Loucy (cell line): ENCODE data around the gene PAGE4.
A peak's percentile ranks its signal among the peaks of the same experiment; 100 is the strongest.

Source experiments
- H2AFZ ChIP-seq: fragments of 200-600 bp; sonication (generic); 2 replicates; pipeline ENCODE4 v1.6.0; 2016; ENCODE audit warnings: antibody characterized with exemption, mild to moderate bottlenecking, low read length, moderate library complexity
- H3F3A ChIP-seq: fragments of 200-600 bp; 2 replicates; pipeline ENCODE4 v1.6.0; 2016; ENCODE audit warnings: antibody characterized with exemption, low read depth, mild to moderate bottlenecking
- H3K27me3 ChIP-seq: fragments of 200-600 bp; sonication (generic); 2 replicates; pipeline ENCODE4 v1.6.1; 2014; ENCODE audit warnings: low read length, mild to moderate bottlenecking; ENCODE audit not compliant: insufficient read depth, poor library complexity, severe bottlenecking
- H3K36me3 ChIP-seq: fragments of 200-600 bp; sonication (generic); 2 replicates; pipeline ENCODE4 v1.6.1; 2016; ENCODE audit warnings: low read length; ENCODE audit not compliant: insufficient read depth
- H3K4me1 ChIP-seq: fragments of 200-600 bp; sonication (generic); 2 replicates; pipeline ENCODE4 v1.5.1; 2014; ENCODE audit warnings: low read length, mild to moderate bottlenecking; ENCODE audit not compliant: insufficient read depth, poor library complexity, severe bottlenecking
- H3K4me2 ChIP-seq: fragments of 200-600 bp; sonication (generic); 2 replicates; pipeline ENCODE4 v1.6.0; 2014; ENCODE audit warnings: antibody characterized with exemption, low read length, low read depth, mild to moderate bottlenecking; ENCODE audit not compliant: poor library complexity, severe bottlenecking
- H3K4me3 ChIP-seq: fragments of 200-600 bp; sonication (generic); 2 replicates; pipeline ENCODE4 v1.5.1; 2014; ENCODE audit warnings: low read length, mild to moderate bottlenecking, mixed read lengths; ENCODE audit not compliant: poor library complexity, severe bottlenecking
- H3K79me2 ChIP-seq: fragments of 200-600 bp; sonication (generic); 2 replicates; pipeline ENCODE4 v1.6.1; 2014; ENCODE audit warnings: low read length; ENCODE audit not compliant: insufficient read depth
- H3K9ac ChIP-seq: fragments of 200-600 bp; sonication (generic); 2 replicates; pipeline ENCODE4 v1.6.0; 2014; ENCODE audit warnings: mild to moderate bottlenecking, low read depth, low read length, moderate library complexity; ENCODE audit not compliant: poor library complexity, severe bottlenecking
- H3K9me2 ChIP-seq: fragments of 200-600 bp; sonication (generic); replicated peaks from 2 replicates; pipeline ENCODE4 v1.6.1; 2016; ENCODE audit warnings: low read depth, low read length, mixed read lengths
- H3K9me3 ChIP-seq: fragments of 200-600 bp; sonication (generic); 2 replicates; pipeline ENCODE4 v1.6.1; 2014; ENCODE audit warnings: mild to moderate bottlenecking, antibody characterized with exemption, low read length, low read depth; ENCODE audit not compliant: insufficient read depth
- H4K20me1 ChIP-seq: fragments of 200-600 bp; sonication (generic); 2 replicates; pipeline ENCODE4 v1.6.0; 2014; ENCODE audit warnings: antibody characterized with exemption, low read length, mild to moderate bottlenecking; ENCODE audit not compliant: insufficient read depth, poor library complexity, severe bottlenecking
- EZH2phosphoT487 ChIP-seq: fragments of 200-600 bp; IDR thresholded peaks from 2 replicates; pipeline ENCODE4 v1.6.1; 2018; ENCODE audit warnings: antibody characterized with exemption, mild to moderate bottlenecking, moderate library complexity, borderline replicate concordance
- TF ChIP-seq, protein P1 (sequence below): fragments of 200-600 bp; sonication (generic); conservative IDR thresholded peaks from 2 replicates; pipeline ENCODE4 v1.5.1; 2014; ENCODE audit warnings: mild to moderate bottlenecking, antibody characterized with exemption, low read length

Gene PAGE4

DNA sequence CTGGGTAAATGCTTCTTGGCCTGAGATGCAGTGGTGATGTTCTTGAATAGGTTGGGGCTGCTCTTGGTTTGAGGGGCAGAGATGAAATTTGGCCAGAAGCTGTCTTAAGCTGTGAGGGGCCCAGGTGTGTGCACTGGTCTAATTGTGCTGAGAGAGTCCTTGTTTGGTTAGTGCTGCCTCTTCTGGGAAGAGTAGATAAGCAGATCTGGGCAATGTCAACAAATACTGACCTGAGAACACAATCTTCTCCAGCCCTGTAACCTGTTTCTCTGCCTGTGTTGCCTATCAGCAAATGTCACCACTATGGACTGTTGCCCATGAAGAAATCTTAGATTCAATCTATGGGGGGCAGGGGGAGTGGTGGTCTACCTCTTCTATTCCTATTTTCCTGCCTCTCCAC lies 33.0 kb downstream of the PAGE4 start:
- no peak overlapping the region for H2AFZ ChIP-seq
- H4K20me1 ChIP-seq: no peaks in the 10 kb centered on the region
- no peaks in the 10 kb centered on the region for H3K9me2 ChIP-seq
- no peak overlapping the region for H3K4me3 ChIP-seq
- H3K27me3 ChIP-seq: no peaks in the 10 kb centered on the region
- no peak for TF ChIP-seq EZH2phosphoT487
- TF ChIP-seq, protein P1, sequence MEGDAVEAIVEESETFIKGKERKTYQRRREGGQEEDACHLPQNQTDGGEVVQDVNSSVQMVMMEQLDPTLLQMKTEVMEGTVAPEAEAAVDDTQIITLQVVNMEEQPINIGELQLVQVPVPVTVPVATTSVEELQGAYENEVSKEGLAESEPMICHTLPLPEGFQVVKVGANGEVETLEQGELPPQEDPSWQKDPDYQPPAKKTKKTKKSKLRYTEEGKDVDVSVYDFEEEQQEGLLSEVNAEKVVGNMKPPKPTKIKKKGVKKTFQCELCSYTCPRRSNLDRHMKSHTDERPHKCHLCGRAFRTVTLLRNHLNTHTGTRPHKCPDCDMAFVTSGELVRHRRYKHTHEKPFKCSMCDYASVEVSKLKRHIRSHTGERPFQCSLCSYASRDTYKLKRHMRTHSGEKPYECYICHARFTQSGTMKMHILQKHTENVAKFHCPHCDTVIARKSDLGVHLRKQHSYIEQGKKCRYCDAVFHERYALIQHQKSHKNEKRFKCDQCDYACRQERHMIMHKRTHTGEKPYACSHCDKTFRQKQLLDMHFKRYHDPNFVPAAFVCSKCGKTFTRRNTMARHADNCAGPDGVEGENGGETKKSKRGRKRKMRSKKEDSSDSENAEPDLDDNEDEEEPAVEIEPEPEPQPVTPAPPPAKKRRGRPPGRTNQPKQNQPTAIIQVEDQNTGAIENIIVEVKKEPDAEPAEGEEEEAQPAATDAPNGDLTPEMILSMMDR: no peak
- no peaks in the 10 kb centered on the region for H3K4me1 ChIP-seq
- H3K4me2 ChIP-seq: no peak overlapping the region
- H3K36me3 ChIP-seq: no peaks in the 10 kb centered on the region
- no peak overlapping the region for H3K9ac ChIP-seq
- H3K79me2 ChIP-seq: no peaks in the 10 kb centered on the region
- H3F3A ChIP-seq: no peaks in the 10 kb centered on the region
- no peaks in the 10 kb centered on the region for H3K9me3 ChIP-seq

DNA sequence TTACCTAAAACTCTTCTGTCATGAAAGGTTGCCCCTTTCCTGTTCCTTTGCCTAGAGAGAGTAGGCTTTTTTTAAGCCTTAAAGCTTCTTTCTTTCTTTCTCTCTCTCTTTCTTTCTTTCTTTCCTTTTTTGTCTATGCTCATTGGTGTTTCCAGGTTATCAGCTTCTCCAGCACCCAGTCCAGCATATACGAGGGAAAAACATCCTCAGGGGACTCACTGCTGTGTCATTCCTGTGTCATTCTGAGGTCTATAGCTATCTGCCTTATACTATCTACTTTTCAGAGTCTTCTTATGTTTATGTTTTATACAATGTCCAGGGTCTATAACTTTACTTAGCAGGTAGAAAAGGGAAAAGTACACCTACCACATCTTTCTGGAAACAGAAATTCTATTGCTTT lies 39.6 kb downstream of the PAGE4 start:
- no peaks in the 10 kb centered on the region for H3K79me2 ChIP-seq
- H3K4me1 ChIP-seq: no peaks in the 10 kb centered on the region
- no peaks in the 10 kb centered on the region for H3F3A ChIP-seq
- H3K9ac ChIP-seq: no peak overlapping the region
- no peaks in the 10 kb centered on the region for H3K9me3 ChIP-seq
- no peak overlapping the region for H3K4me2 ChIP-seq
- H3K4me3 ChIP-seq: no peak overlapping the region
- TF ChIP-seq EZH2phosphoT487: no peak
- TF ChIP-seq, protein P1: no peak
- H2AFZ ChIP-seq: no peak overlapping the region
- H3K27me3 ChIP-seq: no peaks in the 10 kb centered on the region
- H3K36me3 ChIP-seq: no peaks in the 10 kb centered on the region
- H4K20me1 ChIP-seq: no peaks in the 10 kb centered on the region
- no peaks in the 10 kb centered on the region for H3K9me2 ChIP-seq

DNA sequence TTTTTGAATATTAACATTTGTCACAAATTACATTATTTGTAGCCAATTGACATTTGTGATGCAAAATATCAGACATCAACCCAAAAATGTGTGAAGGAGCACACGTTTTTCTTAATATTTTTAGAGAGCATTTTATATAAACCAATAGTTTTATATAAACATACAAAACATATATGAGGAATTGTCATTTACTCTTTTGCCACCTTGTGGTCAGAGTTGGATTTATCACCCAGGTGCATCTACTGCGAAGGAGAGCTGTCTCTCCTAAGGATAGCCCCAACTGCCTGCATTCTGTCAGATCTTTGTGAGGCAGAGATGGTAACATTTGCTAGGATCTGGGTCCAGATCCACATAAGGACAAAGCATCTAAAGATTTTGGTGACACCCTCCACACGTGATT lies 47.6 kb downstream of the PAGE4 start:
- no peak overlapping the region for H3K9ac ChIP-seq
- no peak for TF ChIP-seq EZH2phosphoT487
- TF ChIP-seq, protein P1: peak; percentile 53
- H3K4me3 ChIP-seq: no peak overlapping the region

More for the DNA sequence above, 47.6 kb downstream of the PAGE4 start:
- Histone ChIP-seq H3F3A (no peaks in the 10 kb centered on the region), H3K9me3 (no peaks in the 10 kb centered on the region), H3K27me3 (no peaks in the 10 kb centered on the region), H3K9me2 (no peaks in the 10 kb centered on the region), H4K20me1 (no peaks in the 10 kb centered on the region), H3K4me2 (no peak overlapping the region), H3K79me2 (0 out of 2 replicates have a peak, but pooled peaks cover 4% of the 10 kb centered on the region), H3K4me1 (peaks cover 6% of the 10 kb centered on the region), H3K36me3 (no peaks in the 10 kb centered on the region), H2AFZ (no peak overlapping the region)
